HG03432 (cell line): ENCODE measurements around the gene SLC44A1.

Experiments used
- ATAC-seq: cut with Tn5 transposase; IDR thresholded peaks from one replicate; pipeline ENCODE4 v1.9.1; 2021; ENCODE audit warnings: mild to moderate bottlenecking, moderate library complexity; ENCODE audit not compliant: unreplicated experiment

Gene SLC44A1

GRCh38 chr9:105385381-105385985 lies 141.0 kb downstream of the SLC44A1 start:
- peak; percentile 100 for ATAC-seq

GRCh38 chr9:105389796-105390195 lies 145.3 kb downstream of the SLC44A1 start:
- no peak for ATAC-seq

GRCh38 chr9:105390871-105391270 lies 146.4 kb downstream of the SLC44A1 start:
- ATAC-seq = no peak

GRCh38 chr9:105391288-105391687 lies 146.8 kb downstream of the SLC44A1 start:
- ATAC-seq = no peak

- no peak for ATAC-seq
Measured at GRCh38 chr9:105392531-105392930, 148.1 kb downstream of the SLC44A1 start.

- no peak for ATAC-seq
Measured at GRCh38 chr9:105393576-105394344, 149.3 kb downstream of the SLC44A1 start.

- no peak for ATAC-seq
Measured at GRCh38 chr9:105396441-105396840, 152.0 kb downstream of the SLC44A1 start.

GRCh38 chr9:105396901-105397300 lies 152.4 kb downstream of the SLC44A1 start:
- no peak for ATAC-seq

- ATAC-seq = no peak
Measured at GRCh38 chr9:105399117-105399516, 154.7 kb downstream of the SLC44A1 start.

- ATAC-seq = no peak
Measured at GRCh38 chr9:105401651-105402050, 157.2 kb downstream of the SLC44A1 start.

- ATAC-seq = no peak
Measured at GRCh38 chr9:105403552-105404248, 159.2 kb downstream of the SLC44A1 start.

GRCh38 chr9:105405514-105406131 lies 161.2 kb downstream of the SLC44A1 start:
- peak; percentile 95 for ATAC-seq

GRCh38 chr9:105406369-105406768 lies 161.9 kb downstream of the SLC44A1 start:
- ATAC-seq = no peak

- ATAC-seq = no peak
Measured at GRCh38 chr9:105413525-105413924, 169.1 kb downstream of the SLC44A1 start.

- peak; percentile 62 for ATAC-seq
Measured at GRCh38 chr9:105414947-105415661, 170.7 kb downstream of the SLC44A1 start.

- no peak for ATAC-seq
Measured at GRCh38 chr9:105415662-105415980, 171.2 kb downstream of the SLC44A1 start.

- ATAC-seq = peak; percentile 84
Measured at GRCh38 chr9:105416840-105417239, 172.4 kb downstream of the SLC44A1 start.

- ATAC-seq = no peak
Measured at GRCh38 chr9:105418588-105419500, 174.4 kb downstream of the SLC44A1 start.

GRCh38 chr9:105419816-105420597 lies 175.6 kb downstream of the SLC44A1 start:
- no peak for ATAC-seq
